ENCODE data around the gene ASMTL.
A peak's percentile ranks its signal among the peaks of the same experiment; 100 is the strongest.
"Not testable (repeated sequence)": the region's sequence is repeated elsewhere in the genome, so short reads cannot be mapped to it uniquely, and the experiment has no call there.

The ASMTL gene, protein sequence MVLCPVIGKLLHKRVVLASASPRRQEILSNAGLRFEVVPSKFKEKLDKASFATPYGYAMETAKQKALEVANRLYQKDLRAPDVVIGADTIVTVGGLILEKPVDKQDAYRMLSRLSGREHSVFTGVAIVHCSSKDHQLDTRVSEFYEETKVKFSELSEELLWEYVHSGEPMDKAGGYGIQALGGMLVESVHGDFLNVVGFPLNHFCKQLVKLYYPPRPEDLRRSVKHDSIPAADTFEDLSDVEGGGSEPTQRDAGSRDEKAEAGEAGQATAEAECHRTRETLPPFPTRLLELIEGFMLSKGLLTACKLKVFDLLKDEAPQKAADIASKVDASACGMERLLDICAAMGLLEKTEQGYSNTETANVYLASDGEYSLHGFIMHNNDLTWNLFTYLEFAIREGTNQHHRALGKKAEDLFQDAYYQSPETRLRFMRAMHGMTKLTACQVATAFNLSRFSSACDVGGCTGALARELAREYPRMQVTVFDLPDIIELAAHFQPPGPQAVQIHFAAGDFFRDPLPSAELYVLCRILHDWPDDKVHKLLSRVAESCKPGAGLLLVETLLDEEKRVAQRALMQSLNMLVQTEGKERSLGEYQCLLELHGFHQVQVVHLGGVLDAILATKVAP

DNA sequence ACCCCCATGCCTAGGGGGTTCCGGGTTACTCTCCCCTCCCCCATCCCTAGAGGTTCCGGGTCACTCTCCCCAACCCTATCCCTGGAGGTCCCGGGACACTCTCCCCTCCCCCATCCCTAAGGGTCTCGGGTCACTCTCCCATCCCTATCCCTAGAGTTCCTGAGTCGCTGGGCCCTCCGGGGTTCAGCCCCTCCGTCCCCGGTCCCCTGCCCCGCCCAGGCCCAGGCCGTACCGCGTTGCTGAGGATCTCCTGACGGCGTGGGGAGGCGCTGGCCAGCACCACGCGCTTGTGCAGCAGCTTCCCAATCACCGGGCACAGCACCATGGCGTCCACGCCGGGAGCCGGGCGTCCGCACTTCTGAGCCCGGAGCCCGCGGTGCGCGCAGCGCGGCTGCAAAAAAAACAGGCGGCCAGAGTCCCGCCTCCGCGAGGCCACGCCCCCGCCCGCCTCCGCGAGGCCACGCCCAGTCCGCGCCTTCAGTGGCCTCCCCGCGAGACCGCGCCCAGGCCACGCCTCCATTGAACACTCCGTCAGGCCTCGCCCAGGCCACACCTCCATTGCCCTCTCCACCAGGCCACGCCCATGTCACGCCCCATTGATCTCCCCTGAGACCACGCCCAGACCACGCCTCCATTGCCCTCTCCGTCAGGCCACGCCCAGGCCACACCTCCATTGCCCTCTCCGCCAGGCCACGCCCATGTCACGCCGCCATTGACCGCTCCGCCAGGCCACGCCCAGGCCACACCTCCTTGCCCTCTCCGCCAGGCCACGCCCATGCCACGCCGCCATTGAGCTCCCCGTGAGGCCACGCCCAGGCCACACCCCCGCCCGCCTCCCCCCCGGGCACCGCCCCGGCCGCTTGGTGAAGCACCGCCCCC lies at the start of gene ASMTL:
ASMTL (minus strand) TSS at position 394 of the 879 bp plus-strand sequence; CDS start at position 325, 69 bp downstream.
- peak; percentile 95 for DNase-seq (ENCODE audit: low spot score)

DNA sequence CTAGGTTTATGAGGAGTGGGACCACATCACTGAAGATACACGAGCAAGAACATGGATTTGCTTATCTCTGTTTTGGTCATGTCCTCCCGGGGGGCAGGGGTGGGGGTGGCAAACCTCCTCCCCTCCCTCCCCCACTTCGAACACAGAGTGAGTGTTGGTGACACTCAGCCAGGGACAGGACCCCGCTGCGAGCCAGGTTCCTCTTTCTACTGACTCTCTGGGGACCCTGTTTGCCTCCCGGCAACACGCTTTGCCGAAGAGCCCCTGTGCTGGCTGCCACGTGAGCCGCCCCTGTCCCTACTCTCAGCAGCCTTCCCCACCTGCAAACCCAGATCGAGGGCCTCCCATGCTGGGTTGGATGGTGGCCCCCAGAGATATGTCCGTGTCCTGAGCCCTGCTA lies 49.5 kb upstream of the ASMTL start:
- DNase-seq (ENCODE audit: low spot score), result no peak

DNA sequence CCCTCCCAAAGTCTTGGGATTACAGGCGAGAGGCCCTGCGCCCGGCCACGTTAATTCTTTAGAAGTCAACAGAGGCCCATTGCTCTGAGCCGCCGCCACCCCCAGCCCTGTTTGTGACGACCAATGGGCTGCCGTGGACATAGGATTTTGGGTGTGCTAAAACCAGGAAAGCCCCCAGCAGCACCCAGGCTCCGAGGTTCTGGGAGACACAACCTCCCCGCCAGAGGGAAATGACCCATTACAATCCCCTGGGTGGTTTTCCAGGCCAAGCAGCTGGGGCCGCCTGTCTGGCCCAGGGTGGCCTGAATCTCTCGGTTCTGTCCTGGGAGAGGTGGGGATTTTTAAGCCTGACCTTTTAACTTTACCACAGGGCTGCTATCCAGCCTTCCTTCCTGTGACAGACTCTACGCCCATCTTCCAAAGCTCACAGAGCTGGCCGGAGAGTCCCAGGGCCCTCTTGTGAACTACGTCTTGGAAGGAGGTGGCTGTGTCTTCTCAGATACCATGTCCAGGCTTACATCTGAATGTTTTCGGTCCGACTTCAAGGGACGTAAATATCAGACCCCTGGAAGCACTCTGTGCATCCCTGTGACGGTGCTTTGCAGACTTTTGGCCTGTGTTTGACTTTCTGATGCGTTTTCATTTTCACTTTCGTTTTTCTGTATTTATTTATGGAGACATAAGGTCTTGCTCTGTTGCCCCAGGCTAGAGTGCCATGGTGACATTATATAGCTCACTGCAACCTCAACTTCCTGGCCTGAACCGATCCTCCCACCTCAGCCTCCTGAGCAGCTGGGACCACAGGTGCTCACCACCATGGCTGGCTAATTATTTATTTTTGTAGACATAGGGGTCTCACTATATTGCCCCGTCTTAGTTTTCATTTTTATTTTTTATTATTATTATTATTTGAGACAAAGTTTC lies 48.3 kb upstream of the ASMTL start:
- DNase-seq (ENCODE audit: low spot score), result no peak

DNA sequence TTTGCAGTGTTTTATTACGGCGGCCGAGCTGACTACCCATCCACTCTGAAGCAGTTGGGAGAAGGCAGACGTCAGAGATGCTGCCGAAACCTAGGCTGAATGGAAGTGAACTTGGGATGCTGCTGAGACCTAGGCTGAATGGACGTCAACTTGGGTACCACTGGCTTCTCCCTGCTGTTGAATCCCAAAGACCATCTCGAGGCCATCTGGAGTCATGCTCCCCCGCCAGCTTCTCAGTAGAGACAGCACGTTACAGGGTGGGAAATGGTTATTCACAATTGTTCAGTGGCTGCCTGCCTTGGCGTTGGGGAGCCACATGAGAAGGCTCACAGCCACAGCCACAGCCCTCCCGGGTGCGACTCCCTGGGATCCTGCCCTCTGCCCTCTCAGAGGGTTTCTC lies 43.4 kb upstream of the ASMTL start:
- no peak for DNase-seq (ENCODE audit: low spot score)

DNA sequence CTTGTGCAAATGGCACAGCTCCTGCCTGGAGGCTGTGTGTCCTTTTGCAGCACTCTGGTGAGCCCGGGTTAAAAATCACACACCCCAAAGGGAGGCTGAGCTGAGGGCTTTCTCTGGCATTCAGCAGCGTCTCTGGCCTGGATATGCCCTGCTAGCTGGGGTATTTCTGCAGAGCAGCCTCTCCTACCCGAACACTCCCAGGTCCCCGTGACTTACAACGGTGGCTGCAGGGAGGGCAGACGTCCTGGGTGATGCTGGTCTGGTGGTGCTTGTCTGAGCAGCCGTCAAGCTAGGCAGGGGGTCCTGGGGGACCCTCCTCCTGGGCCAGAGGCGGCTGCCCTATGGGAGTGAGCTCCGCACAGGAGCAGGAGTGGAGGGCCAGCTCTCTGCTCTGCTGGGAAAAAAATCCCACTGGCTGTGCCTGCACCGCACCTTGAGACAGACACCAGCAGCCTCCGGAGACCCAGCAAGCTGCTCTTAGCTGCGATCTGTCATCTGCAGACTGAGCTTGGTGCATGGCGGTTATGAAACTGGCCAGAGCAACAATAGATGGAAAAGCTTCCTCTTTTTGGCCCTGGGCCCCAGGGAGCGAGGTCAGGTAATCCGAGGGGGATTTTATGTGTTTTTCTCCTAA lies 41.3 kb upstream of the ASMTL start:
- DNase-seq (ENCODE audit: low spot score), result no peak

DNA sequence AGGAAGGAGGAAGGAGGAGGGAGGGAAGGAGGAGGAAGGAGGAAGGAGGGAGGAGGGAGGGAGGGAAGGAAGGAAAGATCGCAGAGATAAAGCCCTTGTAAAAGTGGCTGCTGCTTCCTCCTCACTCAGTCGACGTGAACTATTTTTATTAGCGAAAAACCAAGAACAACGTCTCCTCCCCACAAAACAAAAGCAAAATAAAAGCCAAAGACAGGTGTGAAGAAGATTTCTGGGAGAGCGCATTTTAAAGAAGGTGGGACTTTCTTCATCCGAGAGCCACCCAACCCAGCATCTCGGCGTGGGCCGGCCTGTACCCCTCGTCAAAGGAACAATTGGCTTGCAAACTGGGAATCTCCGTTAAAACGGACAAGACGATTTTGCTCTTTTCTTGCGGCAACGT lies 40.7 kb upstream of the ASMTL start:
- DNase-seq (ENCODE audit: low spot score), result no peak

DNA sequence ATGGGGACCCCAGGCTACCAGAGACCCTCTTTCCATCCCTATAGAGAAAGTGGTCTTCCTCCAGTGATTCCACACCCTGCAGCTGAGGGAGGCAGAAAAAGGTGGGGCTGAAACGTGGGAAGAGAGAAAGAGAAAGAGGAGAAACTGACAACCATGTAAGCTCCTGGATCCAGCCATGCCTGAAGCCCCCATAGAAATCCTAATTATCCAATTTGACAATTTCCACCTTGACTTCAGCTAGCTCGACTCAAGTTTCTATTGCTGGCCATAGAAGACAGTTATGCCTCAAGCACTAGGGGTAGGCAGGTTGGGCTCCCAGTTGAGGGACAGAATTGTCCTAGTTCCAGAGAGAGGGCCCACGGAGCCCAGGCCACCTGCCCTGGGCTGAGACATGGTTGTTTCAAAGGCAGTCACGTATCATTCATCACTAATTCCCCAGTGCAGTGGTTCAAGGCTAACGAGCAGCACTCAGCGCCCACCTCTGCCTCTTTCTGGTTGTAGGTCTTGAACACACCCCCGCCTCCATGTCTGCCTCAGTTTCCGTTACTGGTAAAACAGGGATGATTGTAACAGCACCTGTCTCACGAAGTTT lies 39.8 kb upstream of the ASMTL start:
- DNase-seq (ENCODE audit: low spot score), result no peak

DNA sequence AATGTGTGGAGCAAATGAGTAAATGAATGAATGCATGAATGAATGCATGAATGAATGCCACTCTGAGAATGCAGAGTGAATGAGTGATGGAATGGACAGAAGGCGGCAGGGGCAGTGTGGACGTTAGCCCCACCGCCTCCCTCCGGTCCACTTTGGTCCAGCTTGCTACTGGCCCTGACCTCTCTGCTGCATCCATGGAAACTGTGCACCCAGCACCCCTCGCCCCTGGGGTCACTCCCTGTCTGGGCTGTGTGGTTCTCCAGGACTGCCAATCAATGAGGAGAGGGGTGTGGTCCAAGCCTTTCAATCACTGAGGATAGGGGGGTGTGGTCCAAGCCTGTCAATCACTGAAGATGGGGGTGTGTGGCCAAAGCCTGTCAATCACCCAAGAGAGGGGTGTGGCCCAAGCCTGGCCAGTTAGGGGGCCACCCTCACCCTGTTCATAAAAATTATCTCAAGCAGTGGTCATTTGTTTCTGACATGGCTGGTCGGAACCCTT lies 39.2 kb upstream of the ASMTL start:
- no peak for DNase-seq (ENCODE audit: low spot score)

DNA sequence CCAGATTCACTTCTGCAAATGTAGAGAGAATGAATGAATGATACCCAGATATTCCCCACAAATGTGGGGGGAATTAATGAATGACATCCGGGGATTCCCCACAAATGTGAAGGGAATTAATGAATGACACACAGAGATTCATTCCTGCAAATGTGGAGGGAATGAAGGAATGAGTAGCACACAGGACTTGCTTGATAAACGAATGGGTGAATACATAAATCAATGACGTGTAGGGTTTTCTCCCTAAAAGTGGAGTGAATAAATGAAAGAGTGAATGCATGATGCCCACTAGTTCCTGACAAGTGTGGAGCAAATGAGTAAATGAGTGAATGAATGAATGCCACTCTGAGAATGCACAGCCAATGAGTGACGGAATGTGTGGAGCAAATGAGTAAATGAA lies 38.5 kb upstream of the ASMTL start:
- DNase-seq (ENCODE audit: low spot score), result not testable (repeated sequence)

DNA sequence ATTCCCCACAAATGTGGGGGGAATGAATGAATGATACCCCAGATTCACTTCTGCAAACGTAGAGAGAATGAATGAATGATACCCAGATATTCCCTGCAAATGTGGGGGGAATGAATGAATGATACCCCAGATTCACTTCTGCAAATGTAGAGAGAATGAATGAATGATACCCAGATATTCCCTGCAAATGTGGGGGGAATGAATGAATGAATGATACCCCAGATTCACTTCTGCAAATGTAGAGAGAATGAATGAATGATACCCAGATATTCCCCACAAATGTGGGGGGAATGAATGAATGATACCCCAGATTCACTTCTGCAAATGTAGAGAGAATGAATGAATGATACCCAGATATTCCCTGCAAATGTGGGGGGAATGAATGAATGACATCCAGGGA lies 38.0 kb upstream of the ASMTL start:
- DNase-seq (ENCODE audit: low spot score), result not testable (repeated sequence)

DNA sequence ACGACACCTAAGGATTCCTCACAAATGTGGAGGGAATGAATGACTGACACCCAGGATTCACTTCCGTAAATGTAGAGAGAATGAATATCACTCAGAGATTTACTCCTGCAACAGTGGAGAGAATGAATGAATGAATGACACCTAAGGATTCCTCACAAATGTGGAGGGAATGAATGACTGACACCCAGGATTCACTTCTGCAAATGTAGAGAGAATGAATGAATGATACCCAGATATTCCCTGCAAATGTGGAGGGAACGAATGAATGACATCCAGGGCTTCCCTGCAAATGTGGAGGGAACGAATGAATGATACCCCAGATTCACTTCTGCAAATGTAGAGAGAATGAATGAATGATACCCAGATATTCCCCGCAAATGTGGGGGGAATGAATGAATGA lies 36.6 kb upstream of the ASMTL start:
- not testable (repeated sequence) for DNase-seq (ENCODE audit: low spot score)

DNA sequence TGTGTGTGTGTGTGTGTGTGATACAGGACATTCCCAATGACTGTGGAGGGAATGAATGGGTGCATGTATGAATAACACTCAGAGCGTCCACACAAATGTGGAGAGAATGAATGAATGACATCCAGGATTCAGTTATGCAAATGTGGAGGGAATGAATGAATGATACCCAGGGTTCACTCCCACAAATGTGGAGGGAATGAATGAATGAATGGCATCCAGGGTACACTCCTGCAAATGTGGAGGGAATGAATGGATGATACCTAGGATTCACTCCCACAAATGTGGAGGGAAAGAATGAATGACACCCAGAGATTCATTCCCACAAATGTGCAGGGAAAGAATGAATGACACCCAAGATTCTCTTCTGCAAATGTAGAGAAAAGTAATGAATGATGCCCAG lies 36.0 kb upstream of the ASMTL start:
- no peak for DNase-seq (ENCODE audit: low spot score)

DNA sequence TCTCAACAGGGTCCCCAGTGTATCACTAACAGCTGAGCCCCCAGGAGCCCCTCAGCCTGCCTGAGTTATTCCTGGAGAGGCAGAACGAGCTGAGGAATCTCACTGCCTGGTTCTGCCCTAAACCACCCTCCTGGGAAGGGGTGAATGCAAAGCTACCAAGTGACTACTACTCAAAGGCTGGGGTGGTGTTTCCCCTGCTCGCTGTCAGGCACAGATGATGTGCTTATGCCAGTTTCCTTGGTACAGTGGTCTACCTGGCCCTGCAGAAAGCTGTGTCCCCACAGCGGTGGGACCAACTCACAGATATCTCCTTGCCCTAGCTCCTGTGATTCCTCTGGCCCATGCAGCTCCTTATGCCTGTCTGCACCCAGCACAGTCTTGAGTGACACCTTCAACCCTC lies 35.4 kb upstream of the ASMTL start:
- no peak for DNase-seq (ENCODE audit: low spot score)

DNA sequence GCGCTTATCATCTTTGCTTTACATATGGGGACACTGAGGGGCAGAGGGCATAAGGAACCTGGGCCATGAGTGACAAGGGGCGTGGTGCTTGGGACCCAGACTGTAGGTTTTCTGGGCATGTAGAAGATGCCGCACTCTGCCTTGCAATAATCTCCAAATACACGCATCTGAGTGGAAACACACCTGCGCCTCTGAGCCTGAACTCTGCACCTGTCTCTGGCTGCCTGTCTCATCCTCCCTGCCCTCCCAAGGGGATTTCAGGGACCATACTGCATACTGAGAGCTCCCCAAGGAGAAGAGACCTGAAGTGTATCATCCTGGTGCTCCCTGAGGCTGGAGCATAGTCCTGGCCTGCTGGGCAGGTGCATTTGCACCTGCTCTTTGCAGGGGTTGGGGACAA lies 34.7 kb upstream of the ASMTL start:
- no peak for DNase-seq (ENCODE audit: low spot score)

DNA sequence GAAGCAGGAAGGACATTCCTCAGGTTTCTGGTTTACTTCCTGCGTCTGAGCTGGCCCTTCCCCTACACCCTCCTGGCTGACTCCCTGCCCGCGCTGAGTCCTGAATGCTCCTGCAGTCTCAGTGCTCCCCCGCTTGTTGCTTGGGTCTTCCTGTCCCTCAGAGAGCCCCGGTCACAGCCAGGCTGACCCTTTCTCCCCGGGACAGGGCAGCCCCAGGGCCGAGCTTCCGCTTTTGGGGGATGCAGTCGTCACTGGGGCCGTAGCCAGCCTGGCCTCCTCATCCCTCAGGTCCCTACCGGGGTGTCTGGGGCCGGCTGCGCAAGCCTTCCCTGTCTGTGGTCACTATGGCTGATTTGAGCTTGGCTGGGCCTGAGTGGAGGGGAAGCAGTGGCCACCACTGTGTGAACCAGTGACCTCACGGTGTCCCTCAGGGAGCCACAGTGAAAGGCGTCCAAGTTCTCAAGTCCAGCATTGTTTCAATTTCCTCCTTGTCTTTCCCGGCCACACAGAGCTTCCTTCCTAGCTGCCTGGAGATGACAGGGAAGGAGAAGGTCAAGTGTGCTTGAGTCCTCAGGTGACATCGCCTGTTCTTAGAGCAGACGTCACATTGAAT lies 34.1 kb upstream of the ASMTL start:
- no peak for DNase-seq (ENCODE audit: low spot score)

DNA sequence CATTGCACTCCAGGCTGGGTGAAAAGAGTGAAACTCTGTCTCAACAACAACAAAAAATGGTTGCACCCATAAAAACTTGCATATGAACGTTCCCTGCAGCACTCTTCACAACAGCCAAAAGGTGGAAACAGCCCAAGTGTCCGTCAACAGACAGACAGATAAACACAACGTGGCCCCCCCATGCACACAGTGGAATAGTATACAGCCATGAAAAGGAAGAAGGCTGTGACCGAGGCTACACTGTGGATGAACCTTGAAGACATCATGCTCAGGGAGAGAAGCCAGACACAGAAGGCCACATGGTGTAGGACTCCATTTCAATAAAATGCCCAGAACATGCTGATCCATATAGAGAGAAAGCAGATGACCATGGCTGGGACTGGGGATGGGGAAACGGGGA lies 33.5 kb upstream of the ASMTL start:
- no peak for DNase-seq (ENCODE audit: low spot score)

DNA sequence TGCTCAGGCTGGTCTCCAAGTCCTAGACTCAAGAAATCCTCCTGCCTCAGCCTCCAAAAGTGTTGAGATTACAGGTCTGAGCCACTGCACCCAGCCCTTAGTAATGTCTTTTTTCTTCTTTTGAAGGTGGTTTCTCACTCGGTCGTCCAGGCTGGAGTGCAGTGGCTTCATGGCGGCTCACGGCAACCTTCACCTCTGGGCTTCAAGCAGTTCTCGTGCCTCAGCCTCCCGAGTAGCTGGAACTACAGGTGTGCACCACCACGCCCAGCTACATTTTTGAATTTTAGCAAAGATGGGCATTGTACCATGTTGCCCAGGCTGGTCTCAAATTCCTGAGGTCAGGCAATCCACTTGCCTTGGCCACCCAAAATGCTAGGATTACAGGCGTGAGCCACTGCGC lies 32.3 kb upstream of the ASMTL start:
- no peak for DNase-seq (ENCODE audit: low spot score)

DNA sequence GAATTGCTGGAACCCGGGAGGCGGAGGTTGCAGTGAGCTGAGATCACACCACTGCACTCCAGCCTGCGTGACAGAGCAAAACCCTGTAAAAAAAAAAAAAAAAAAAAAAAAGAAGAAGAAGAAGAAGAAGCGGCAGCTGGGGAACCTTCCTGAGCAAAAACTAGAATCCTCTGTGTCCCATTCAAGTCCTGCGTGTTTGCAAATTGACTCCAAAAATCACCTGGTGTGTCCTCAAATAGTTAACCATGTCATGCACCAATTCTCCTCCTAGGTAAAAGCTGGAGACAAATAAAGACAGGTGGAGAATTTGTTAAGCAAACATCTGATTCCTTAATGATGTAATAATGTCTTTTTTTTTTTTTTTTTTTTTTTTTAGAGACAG lies 31.9 kb upstream of the ASMTL start:
- no peak for DNase-seq (ENCODE audit: low spot score)

DNA sequence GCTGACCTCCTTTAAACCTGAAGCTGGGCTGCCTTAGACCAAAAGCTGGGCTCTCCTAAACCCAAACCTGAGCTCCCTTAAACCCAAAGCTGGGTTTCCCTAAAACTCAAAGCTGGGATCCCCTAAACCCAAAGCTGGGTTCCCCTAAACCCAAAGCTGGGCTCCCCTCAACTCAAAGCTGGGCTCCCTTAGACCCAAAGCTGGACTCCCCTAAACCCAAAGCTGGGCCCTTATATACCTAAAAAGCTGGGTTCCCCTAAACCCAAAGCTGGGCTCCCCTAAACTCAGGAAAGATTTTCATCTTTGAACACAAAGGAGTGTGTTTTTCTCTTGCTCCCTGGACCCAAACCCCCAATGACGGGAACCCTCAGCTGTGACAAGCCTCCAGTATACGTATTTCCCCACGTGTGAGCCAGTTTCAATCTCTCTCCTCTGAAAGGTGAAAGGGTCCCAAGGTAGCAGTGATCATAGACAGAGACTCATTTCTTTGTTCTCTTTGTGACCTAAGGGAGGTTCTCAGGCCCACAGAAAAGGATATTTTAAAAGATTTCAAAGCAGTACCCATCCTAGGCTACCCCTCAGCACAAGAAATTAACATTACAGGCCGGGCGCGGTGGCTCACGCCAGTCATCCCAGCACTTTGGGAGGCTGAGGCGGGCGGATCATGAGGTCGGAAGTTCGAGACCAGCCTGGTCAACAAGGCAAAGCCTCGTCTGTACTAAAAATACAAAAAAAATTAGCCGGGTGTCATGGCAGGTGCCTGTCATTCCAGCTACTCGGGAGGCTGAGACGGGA lies 31.3 kb upstream of the ASMTL start:
- DNase-seq (ENCODE audit: low spot score), result no peak

All from hematopoietic multipotent progenitor cell treated with erythropoietin and hydrocortisone succinate and interleukin-3 and kit ligand, for 17 days (in vitro differentiated cells).